NCI-H2081 (cell line): ENCODE results near the gene SCMH1.
A peak's percentile ranks its signal among the peaks of the same experiment; 100 is the strongest.

Source experiments
- DNase-seq, 2 experiments: peaks; one replicate each; lab custom pipeline; 2025; lab: John Stamatoyannopoulos, UW

Gene SCMH1

DNA sequence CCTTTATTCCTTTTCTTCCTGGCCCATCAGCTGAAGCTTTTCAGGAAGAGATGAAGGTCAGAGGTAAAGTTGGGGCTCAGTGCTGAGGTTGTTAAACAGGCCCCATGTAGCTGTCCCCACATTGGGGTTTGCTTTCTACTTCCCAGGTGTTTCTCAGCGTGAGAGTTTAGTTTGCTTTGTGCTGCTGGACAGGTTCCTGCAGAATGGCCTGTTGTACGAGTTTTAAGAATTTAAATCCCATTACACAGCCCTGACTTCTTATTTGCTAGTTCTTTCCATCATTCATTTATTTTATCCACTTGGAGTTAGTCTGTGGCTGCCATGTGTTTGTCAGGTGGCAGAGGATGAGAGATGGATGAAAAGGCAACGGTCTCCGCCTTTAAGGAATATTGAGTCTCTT lies 243.4 kb downstream of the SCMH1 start:
- DNase-seq, result no peak

DNA sequence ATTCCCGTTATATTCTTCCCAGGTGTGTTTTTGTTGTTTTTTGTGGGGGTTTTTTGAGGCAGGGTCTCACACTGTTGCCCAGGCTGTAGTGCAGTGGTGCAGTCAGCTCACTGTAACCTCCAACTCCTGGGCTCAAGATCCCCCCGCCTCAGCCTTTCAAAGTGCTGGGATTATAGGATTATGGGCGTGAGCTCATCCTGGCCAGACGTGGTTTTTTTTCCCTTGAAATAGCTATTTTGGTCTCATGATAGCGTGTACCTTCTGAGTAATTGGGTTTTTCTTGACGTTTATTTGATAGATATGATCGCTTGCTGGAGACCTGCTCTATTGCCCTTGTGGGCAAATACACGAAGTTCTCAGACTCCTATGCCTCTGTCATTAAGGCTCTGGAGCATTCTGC lies 245.0 kb downstream of the SCMH1 start:
- DNase-seq, result no peak

DNA sequence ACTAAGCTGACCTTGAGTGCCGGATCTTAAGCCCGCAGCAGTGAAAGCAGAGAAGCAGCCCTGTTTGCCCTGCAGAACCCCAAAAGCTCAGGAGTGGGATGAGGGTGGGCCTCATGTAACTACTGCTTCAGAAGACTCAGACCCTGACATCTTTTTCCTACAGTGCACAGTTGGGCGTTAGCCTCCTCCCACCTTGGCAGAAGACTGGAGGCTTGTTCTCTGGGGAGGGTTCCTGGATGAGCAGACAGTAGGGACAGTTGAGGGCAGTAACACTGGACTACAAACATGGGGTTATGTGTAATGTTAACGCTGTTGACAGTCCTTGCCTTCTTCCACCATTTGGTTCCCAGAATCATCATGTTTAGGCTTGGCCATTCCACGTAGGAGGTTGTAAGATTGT lies 253.0 kb downstream of the SCMH1 start:
- no peak for DNase-seq

DNA sequence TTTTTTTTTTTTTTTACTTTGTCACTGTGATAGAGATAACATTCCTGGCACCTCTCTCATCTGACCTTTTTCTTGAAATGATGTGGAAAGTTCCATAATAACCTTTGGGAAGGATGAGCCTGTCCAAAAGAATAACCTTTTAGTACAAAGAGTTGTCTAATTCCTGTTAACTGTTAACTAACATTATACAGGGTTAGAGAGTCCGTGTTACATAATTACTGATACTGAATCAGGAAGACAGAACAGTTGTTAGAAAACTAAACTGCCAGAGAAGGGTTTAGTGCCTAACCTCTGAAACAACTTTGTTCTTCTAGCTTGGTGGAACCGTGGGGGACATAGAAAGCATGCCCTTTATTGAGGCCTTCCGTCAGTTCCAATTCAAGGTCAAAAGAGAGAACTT lies 253.8 kb downstream of the SCMH1 start:
- no peak for DNase-seq

DNA sequence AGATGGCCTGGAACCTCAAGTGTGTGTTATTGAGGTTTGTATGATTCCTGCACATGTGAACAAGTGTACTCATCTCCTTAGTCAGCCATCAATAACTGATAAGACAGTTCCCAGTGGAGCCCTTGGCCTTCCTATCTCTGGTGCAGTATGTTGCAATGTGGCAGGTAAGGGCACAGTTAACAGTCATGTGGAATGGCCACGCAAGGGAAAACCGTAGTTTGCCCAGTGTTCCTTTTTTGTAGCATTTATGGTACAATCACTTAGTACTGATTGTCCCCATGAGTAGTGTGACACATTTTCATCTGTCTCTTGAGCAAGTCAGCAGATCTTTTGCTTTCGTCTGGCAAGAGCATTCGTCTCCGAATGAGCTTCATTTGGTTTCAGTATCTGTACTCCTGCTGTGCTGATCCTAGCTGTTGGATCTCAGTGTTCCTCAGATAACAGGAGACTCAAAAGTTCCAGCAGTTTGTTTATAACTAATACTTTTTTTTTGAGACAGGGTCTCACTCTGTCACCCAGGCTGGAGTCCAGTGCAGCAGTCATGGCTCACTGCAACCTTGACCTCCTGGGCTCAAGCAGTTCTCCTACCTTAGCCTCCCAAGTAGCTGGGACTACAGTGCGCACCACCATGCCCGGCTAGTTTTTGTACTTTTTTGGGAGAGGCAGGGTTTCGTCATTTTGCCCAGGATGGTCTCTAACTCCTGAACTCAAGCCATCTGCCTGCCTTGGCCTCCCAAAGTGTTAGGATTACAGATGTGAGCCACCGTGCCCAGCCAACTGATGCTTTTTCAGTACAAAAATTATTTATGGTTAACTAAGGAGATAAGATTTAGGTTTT lies 254.4 kb downstream of the SCMH1 start:
- no peak for DNase-seq

DNA sequence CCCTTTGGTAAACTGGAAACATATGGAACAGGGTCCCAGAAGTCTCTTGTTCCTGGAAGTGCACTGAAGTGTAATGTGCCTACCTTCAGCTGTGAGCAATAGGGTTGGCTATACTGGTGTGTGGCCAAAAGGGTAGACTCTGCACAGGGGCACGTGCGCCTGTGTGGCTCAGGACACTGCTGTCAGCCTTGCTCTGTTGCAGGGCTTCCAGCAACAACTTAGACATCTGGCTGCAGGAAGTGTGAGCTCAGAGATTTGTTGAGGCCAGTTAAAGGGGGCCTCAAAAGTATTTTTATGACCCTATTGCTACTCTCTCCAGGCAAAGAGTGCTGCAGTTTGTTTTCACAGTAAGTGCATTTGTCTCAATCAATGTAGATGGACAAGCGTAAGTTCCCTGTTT lies 255.2 kb downstream of the SCMH1 start:
- DNase-seq, result no peak

DNA sequence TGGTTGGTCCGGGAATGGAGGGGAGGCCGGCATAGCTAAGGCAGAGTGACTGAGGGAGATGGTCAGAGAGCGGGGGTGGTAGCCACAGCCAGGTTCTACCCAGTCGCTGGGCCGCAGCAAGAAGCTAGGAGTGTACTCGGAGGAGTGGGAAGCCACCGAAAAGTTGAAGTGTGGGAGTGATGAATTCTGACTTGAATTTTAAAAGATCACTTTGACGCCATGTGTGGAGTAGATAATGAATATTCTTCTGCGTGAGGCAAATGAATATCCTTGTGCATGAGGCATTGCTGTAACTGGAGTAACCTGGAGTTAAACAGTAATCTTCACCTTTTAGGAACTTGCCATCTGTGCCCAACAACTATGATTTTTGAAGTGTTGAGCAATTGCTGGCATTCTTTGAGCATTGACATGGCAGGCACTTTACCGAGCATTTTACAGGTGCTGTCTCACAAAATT lies 255.8 kb downstream of the SCMH1 start:
- no peak for DNase-seq

DNA sequence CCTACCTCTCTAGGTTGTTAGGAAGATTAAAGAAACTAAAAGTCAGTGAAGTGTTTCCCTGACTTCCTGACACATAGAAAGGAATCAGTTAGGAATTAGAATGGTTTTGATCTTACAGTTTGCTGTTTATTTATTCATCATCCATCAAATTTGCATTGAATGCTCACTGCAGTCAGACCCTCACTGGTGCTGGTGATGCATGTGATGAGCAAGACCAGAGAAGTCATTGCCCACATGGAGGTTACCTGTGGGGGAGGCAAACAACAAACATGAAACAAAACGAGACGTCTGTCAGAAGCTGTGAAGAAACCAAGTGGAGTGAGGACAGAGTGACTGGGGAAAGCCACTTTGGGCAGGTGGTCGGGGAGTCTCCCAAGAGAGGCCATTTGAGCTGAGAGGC lies 256.2 kb downstream of the SCMH1 start:
- DNase-seq, result no peak

DNA sequence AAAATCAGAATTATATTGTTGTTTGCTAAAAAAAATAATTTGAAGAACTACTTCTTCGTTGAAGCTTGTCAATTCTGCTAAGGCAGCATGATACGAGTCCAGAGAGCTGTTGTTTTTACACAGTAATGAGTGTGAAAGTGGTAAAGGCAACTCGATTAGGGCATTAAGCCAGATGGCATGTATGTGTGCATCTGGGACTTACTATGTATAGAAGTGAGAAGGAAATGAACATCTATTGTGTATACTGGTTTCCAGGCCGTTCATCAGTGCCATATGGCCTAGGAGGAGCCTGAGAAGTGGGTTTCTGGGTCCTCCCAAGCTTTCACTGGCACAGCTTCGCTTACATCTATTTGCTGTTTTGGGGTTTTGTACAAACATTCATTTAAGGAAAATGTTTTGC lies 256.9 kb downstream of the SCMH1 start:
- DNase-seq, result no peak

DNA sequence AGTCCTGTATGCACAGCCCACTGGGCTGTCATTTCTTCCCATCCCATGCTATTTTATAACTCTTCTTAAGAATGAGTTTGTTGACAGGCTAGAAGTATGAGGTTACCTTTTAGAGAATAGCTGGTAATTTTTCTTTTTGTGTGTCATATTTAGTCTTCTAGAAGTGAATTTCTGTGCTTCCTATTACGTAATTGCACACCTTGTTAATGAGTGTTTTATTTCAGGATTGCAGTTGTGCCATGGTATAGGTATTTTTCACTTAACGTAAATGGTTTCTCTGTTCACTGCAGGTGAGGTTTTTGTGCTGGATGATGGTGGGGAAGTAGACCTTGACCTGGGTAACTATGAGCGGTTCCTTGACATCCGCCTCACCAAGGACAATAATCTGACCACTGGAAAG lies 257.6 kb downstream of the SCMH1 start:
- no peak for DNase-seq

DNA sequence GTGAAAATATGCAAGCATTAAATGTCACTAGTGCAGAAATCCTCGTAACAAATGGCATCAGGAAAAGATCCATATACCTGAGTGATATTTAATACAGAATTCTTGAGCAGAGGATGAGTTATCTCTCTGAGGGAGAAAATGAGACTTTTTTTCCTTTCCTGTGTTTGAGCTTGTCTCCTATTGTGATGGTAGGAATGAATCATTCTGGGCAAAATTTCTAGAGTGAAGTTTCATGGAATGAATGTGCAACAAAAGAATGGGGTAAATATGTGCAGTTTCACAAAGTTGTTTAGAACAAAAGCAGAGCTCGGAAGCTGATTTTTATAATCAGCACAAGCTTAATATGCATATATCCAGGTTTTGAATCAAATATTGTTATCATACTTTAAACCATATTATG lies 258.0 kb downstream of the SCMH1 start:
- DNase-seq, result no peak

DNA sequence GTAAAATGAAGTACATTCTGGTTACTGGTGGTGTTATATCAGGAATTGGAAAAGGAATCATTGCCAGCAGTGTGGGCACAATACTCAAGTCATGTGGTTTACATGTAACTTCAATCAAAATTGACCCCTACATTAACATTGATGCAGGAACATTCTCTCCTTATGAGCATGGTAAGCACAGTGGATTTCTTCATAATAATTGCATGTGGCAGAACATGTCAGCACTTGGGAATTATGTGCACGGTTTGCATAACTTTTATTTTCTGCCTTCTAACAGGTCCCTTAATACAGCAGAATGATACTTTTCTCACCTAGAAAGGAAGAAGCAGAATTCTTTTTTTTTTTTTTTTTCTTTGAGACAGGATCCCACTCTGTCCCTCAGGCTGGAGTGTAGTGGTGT lies 258.8 kb downstream of the SCMH1 start:
- DNase-seq, result no peak

DNA sequence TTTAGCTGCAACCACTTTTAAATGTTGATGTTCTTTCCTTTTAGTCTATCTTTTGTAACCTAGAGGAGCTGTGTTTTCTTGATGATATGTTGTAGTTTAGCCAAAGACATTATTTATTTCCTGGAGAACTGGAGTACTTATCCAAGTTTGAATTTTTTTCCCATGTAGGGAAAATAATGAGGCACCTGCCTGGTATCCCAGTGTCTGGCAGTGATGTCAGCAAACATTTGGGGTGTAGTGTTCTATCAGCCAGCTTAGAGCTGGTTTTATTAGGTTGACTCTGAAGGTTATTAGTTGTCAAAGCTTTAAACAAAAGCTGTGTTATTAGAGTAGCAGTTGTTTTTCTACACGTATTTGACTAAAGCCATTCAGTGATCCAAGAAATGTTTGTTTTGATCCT lies 259.4 kb downstream of the SCMH1 start:
- DNase-seq, result no peak

DNA sequence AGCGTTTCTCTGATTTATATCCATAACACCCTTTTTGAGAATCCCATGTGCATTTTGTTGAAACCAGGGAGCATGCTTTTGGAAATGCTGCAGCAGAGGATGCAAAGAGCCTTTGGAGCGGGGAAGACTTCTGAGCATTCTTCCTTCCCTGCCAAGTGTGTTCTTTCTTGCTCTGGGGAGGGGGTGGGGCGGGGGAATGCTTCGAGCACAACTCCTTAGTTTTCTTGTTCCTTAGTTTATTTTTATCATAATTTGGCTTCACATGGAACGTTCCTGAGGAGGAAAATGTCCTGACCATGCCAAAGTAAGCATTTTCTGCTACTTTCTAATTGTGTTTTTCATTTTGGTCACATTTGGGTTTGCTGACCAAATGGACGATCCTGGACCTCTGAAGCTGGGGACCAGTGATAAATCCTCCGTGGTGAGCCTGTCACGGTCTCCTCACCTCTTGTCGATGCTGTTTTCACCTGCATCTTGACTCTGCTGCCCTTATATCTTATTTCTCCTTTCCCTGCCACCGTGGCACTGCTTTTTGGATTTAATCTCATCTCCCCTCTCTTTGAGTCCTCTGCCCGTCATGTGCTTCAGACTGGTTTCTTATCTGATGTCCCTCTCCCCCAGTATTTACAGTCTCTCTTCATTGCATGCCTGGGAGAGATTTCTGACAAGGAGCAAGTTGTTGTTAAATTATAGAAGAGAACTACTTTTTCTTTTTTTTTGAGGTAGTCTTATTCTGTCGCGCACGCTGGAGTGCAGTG lies 260.2 kb downstream of the SCMH1 start:
- DNase-seq, result no peak

DNA sequence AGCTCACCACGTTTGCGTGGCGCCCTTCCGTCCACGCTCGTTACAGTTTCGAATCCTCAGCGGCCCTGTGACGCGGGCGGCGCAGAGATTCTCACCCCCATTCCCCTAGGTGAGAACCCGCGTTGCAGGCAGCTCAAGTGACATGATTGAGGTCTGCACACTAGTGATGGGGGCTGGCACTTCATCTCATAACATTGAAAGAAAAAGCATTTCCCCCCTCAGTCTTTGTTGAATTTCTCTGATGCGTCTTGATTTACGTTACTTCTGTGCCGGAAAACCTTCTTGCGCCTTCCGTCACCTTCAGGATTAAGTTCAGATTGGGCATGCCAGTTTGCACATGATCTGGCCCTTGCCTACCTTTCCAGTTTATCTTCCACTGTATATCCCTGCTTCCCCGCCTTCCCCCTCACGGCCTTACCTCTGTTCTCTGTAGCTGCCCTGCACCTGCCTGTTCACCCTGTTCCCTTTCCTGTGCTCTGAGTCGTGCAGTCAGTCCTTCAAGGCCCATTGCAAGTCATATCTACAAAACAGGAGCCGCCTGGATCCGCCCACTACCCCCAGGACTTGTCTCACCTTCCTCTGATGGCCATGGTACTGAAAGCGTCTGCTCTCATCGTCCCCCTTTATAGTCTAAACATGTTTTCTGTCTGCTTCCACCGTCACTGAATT lies 261.5 kb downstream of the SCMH1 start:
- peak; percentile 30 to 51 for DNase-seq

DNA sequence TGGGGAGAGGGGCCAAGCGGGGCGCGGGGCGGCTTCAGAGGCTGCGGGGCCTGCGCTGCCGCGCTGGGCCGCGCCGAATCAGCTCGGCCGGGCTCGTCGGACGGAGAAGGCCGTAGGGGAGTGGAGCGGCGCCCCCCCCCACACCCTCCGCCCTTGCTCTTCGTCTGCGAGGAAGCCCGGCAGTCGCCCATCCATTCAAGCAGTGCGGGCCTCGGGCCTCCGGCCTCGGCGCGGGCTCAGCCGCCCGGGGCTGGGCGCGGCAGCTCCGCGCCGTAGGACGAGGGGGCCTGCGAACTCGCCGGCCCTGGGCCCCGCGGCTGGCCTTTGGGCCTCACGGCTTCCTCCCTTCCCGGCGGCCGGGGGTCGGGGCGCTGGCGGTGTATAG lies 262.0 kb downstream of the SCMH1 start:
- DNase-seq, result peak in 1 of 2 experiments; percentile 47

DNA sequence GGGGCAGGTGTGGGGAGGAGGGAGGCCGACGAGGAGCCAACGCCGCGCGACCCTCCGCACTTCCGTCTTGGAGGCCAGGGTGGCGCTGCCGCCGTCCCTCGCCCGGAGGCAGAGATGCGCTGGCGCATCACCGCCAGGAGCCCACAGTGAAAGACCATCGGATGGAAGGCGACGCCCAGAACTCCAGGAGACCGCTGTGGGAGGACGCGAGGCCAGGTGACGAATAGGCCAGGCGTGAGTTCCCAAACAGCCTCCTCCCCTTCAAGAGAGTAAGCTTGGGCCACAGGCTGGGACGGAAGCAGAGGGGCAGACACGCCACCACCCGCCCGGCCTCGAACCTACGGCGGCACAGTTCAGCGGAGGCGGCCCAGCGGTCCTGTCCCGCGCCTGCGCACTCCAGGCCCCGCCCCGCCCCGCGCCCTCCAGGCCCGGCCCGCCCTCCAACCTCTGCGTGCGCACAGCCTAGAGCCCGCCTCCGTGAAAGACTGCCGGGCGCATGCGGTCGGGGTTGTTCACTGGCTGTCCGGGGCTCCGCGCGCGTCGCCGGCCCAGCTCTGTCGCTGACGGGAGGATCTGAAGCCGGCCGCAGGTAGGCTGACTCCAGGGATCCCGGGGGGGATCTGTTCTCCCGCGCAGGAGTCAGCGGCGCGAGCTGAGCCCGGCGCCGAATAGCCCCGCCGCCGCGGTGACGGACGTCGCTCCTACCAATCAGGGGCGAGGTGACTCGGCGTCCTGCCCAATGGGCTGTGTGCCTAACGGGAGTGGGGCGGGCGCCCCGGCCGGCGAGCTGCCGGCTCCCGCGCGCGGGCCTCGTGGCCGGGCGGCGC lies 262.7 kb downstream of the SCMH1 start, which contains the start of gene CTPS1:
Gene CTPS1 (plus strand): TSS at position 456 of the 827 bp plus-strand sequence. CDS start 3,595 bp downstream, outside the sequence.
- DNase-seq, result peak; percentile 98

DNA sequence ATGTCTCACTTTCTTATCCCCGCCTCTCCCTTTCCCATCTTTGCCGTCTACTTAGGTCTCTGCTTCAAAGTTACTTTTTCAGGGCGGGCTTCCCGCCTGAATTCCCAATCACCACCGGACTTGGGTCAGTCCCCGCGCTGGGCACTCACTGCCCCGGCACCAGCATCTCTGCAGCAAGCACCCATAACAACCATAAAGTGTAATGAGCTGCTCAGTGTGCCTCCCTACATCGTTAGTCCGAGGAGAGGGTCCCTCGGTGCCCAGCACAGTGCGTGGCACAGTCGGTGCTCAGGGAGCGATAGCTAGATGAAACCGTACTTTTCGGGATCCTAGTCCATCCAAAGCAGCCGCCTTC lies 263.2 kb downstream of the SCMH1 start:
- DNase-seq, result no peak

DNA sequence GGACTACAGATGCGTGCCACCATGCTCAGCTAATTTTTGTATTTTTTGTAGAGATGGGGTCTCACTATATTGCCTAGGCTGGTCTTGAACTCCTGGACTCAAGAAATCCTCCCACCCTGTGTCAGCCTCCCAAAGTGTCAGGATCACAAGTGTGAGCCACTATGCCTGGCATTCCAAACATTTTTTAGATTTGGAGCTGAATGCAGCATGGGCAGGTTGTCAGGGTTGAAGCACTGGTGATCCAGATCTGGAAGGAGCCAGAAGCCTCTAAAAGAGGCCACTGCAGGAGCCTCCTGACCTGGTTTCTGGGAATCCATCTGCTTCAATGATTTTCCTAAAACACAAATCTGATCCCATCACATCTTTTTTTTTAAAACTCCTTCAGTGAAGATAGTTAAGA lies 264.4 kb downstream of the SCMH1 start:
- DNase-seq, result no peak
